Activated CD4-positive, alpha-beta T cell treated with anti-CD3 and anti-CD28 coated beads for 24 hours (primary cell): ENCODE measurements around the gene TFAP2C.
"Not testable (repeated sequence)": the region's sequence is repeated elsewhere in the genome, so short reads cannot be mapped to it uniquely, and the experiment has no call there.

Experiments
- DNase-seq, 2 donors: peaks; one replicate each; pipeline ENCODE4 v3.0.0-alpha.2; 2020; ENCODE audit warnings: low read depth in 2 of 2

TFAP2C gene

GRCh38 chr20:56616716-56617115, 12.4 kb upstream of the TFAP2C start:
- DNase-seq, result no peak

- no peak for DNase-seq
These were observed 11.6 kb upstream of the TFAP2C start for GRCh38 chr20:56617489-56617888.

- DNase-seq, result no peak
These were observed 7.4 kb upstream of the TFAP2C start for GRCh38 chr20:56621730-56622129.

- DNase-seq, result not testable (repeated sequence)
These were observed 5.2 kb upstream of the TFAP2C start for GRCh38 chr20:56623930-56624329.

DNA sequence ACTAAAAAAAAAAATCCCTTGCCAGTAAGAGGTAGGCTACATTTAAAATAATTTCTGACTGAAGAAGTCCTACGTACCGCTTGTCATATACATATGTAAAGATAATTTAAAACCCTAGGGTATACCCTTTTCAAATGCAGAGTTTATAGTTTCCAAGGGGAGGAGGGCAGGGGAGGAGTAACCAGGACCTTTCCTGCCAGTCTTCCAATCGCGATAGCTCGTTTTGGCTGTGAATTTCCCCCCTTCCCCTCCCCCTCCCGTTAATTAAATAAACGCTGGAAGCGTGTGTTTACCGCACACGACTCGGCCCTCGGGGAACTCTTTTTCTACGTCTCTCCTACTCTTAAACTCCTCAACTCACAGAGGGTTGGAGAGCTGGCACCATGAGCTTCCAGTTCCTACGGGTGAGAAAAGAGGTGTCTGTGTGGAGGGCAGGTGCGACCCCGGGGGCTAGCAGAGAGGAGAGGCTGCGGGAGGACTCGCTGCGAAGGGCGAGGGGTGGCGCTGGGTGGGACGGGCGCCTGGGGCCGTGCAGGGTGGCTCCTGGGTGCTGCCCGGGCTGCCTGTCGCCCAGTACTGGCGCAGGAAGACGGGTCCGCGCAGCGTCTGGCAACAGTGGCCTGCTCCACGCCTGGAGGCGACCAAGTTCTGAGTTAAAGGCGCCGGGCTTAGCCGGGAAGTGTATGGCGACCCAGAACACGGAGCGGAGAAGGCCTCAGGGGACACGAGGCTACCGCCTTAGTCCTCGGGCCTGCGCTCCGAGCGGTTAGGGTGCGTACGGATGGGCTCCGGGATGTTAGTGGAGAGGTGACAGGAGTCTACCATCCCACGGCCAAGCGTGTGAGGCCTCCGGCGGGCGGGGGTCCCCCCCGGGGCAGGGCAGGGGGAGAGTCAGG, 4.1 kb upstream of the TFAP2C start:
- no peak for DNase-seq

- no peak for DNase-seq
These were observed 3.3 kb upstream of the TFAP2C start for GRCh38 chr20:56625837-56626236.

GRCh38 chr20:56626367-56627121, 2.6 kb upstream of the TFAP2C start:
- DNase-seq, result no peak

- no peak for DNase-seq
These were observed 1.7 kb upstream of the TFAP2C start for GRCh38 chr20:56627122-56628014.

DNA sequence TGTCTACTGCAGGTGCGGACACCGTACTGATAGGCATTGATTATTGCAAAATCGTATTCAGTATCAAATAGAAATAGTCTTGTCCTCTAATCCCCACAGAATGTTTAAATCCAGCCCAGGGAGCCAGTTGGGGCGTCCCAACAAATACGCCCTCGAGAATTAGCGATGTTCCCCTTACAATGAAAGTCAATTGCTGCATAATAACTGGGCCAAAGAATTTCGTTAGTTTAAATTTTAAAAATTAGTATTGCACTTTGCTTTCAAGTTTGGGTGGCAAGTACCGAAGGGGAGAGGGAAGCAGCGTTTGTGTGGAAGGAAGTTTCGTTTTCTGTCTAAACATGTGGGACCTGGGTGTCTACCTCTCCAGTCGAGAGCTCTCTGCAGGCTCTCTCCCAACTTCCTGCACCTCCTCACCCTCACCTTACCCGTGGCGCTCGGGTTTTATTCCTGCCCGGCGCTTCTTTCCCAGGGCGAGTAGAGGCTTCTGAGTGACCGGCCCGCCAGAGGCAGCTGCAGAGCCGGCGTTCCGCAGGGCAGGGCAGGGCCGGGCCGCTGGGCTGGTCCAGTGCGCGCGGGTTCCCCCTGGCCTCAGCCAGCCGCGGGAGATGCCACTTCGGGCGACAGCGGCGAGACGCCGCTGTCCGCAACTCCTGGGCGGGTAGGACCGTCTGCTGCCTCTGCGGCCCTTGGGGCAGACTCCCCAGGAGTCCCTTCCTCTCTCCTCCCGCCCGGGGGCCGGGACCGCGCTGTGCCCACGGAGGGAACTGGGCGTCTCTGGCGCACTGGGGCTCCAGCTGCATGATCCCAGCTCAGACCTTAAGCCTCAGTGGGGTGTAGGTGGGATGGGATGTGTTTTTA, 862 bp upstream of the TFAP2C start:
- DNase-seq, result no peak

DNA sequence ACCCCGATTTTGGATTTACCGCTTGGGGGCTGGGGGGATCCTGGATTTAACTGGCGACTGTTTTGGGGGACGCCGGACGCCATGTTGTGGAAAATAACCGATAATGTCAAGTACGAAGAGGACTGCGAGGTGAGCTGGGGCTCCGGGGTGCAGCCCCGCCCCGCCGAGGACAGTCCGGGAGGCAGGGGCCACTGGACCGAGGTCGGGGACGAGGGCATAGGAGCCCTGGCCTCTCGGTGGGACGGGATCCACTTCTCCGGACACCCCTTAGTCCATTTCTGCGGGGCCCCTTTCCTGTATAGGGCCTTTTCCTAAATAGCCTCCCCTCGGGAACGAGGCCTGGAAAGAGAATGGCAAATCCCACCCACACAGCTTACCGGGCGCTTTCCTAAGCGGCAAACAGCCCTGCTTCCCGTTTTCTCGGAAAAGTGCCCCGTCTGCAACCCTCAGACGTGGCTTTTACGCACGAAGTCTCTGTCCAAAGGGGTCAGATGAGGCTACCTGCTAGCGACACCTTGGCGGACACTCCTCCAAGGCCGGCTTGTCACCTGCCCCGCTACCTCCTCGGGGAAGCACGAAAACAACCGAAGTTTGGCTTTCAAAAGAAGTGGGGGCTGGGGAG, 469 bp downstream of the TFAP2C start:
- DNase-seq, result no peak

DNA sequence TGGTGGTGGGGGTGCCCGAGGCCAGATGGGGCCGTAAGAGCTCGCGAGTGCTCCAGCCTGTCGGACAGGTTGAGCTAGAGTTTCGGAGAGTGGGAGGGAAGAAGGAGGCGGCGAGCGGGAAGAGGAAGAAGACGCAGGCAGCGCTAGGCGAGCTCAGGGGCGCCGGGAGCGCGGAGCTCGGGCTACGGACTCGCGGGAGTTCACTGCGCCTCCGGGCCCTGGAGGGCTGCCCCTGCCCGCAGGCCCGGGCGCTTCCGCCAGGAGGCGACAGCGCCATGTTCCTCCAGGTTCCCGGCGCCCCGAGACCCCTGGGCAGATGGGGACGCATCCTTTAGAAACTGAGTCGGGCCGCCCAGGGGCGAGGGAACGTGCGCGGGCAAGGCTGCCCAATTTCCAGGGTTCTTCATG, 984 bp downstream of the TFAP2C start:
- no peak for DNase-seq

DNA sequence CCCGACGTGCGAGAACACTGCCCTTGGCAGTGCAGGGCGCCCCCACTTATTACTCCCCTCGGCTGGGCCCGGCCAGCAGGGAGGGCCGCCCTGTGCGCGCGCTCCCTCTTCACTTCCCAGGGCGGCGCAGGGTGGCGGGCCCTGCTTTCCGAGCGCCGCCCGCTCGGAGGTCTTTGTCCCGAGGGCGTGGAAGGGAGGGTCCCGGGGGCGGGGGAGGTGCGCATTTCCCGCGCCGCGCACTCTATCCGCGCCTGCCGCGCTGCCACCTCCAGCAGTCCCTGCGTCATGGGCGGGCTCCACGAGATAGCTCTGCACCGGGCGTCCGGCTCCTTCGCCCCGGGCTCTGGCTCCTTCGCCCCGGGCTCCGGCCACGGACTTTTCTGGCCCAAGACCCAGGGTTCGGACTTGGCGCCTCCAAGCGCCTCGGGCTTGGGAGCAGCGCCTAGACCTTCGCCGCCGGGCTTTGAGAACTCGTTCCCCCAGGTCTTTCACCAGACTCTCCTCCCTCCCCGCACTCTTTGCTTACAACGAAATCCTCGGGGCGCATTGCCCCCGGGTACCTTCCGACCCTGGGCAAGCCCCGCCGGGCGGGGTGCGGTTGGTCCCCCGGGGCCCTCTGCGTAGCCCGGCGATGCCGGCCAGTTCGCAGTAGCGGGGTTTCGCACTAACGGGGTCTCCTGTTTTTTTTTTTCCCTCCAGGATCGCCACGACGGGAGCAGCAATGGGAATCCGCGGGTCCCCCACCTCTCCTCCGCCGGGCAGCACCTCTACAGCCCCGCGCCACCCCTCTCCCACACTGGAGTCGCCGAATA, 1.6 kb downstream of the TFAP2C start:
- DNase-seq, result no peak

DNA sequence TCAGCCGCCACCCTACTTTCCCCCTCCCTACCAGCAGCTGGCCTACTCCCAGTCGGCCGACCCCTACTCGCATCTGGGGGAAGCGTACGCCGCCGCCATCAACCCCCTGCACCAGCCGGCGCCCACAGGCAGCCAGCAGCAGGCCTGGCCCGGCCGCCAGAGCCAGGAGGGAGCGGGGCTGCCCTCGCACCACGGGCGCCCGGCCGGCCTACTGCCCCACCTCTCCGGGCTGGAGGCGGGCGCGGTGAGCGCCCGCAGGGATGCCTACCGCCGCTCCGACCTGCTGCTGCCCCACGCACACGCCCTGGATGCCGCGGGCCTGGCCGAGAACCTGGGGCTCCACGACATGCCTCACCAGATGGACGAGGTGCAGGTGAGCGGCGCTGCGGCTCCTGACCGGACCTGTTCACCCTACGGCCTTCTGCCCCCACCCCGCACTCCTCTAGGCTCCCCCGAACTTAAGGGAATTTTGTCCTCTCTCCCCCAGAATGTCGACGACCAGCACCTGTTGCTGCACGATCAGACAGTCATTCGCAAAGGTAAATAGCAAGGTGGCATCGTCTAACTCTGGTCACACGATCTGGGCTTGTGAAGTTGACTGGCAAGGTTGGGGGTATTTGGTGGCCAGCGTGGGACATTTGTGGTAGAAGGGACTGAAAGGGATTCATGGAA, 2.3 kb downstream of the TFAP2C start:
- DNase-seq, result no peak

GRCh38 chr20:56631990-56632327, 2.9 kb downstream of the TFAP2C start:
- DNase-seq, result no peak

DNA sequence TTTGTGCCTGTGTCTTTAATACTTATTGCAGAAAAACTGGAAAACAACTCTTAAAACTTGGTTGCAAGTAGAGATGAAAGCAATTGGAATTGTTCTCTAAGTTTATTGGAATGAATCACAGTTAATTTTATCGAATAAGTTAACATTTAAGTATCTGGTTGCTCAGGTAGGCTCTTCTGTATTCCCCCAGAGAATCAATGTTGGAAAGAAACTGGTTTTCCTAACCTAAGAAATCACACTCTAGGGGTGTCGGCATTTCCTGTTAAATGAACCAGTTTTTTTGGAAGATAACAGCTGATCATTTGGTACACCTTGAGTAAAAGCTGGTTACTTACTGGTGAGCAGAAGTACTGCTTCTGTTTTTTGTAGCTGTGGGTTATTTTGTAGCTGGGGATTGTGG, 5.2 kb downstream of the TFAP2C start:
- no peak for DNase-seq

GRCh38 chr20:56634735-56635385, 5.8 kb downstream of the TFAP2C start:
- no peak for DNase-seq

- no peak for DNase-seq
These were observed 7.6 kb downstream of the TFAP2C start for GRCh38 chr20:56636716-56637115.

- DNase-seq, result no peak
These were observed 8.5 kb downstream of the TFAP2C start for GRCh38 chr20:56637576-56637975.

DNA sequence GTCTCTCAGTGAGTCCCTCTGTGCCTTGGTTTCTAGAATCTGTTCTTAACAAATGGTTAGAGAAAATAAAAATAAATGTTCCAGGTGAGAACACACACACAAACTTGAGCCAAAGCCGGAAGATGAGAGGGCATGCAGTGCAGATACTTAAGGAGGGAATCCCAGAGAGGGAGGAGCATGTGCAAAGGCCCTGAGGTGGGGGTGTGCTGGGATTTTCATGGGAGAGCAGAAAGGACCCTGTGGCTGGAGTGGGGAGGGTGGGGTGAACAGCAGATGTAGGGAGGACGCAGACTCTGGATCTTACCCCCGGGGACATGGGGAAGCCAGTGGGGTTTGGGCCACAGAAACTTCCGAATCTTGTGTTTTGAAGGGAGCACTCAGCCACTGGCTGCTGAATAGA, 17.5 kb downstream of the TFAP2C start:
- DNase-seq, result no peak
